Fibroblast of skin of left biceps (primary cell): ENCODE results near the gene WRNIP1.

ENCODE experiments used
- DNase-seq, 2 experiments: peaks; one replicate each; pipeline ENCODE4 v3.0.0-alpha.2; 2013; ENCODE audit warnings: low read depth in 2 of 2

The WRNIP1 gene

GRCh38 chr6:2806644-2807043 lies 41.5 kb downstream of the WRNIP1 start:
- no peak for DNase-seq

DNA sequence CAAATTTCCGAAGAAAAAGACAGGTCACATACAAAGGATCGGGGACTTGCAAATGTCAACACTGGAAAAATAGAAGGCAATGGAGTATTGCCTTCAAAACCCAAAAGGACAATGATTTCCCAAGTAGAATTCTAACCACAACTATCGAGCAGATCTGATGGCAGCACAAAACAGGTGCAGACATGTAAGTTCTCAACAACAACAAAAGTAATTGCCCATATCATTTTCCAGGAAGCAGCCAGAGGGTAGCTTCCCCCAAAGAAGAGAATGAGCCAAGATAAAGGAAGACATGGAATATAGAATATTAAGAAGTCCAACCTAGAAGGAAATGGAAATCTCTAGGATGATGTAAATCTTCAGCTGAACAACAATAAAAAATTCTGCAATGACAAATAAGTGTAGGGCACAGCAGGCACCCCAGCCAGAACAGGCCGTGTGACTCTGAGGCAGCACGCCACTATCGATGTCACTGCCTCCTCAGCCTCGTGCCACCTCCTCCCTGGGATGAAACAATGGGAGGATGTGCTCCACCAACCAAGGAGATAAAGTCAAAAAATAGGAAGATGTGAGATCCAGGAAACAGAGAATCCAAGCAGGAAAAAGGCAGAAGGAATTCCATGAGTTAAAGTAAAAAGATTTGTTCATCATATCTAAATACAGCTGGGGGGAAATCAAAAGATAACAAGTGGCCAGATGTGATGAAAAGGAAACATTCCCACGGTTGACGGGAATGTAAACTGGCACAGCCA lies 42.3 kb downstream of the WRNIP1 start:
- DNase-seq, result no peak

- no peak for DNase-seq
Measured at GRCh38 chr6:2809015-2809414, 43.8 kb downstream of the WRNIP1 start.

- no peak for DNase-seq
Measured at GRCh38 chr6:2810092-2810671, 45.0 kb downstream of the WRNIP1 start.

GRCh38 chr6:2812695-2813094 lies 47.5 kb downstream of the WRNIP1 start:
- DNase-seq, result no peak

DNA sequence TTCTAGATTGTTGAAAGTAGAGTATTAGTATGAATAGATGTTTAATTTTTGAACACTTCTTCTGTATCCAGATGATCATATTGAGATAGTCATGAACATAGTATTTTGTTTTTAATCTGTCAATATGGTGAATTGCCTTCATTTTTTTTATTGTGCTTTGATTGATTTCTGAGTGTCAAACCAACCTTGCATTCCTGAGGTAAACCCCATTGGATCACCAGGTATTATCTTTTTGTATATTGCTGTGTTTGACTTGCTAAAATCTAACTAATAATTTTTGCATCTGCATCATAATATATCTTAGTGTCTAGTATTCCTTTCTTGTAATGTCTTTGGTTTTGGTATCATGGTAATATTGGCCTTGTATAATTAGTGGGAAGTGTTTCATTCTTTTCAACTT lies 51.0 kb downstream of the WRNIP1 start:
- no peak for DNase-seq

DNA sequence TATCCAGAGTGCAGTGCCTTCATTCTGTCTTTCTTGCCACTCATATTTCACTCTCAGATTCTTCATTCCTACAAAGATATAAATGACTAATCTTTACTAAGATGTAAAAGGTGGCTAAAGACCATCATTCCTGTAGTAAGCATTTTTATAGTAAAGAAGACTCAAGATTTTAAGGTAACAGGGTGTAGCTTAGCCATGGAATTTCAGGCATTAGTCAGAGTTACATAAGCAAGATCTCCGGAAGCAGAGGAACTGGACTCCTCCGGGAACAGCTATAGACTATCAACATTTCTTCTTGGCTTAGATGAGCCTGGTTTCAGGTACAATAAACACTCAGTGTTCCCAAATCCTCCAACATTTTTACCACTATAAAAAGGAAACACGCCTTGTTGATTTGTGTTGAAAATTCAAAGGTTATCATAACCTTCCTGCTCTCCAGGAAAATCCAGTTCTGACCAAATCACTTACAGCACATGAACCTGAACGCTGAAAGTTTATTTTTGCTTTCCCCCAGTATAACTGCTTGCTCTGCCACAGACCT lies 52.8 kb downstream of the WRNIP1 start:
- no peak for DNase-seq

DNA sequence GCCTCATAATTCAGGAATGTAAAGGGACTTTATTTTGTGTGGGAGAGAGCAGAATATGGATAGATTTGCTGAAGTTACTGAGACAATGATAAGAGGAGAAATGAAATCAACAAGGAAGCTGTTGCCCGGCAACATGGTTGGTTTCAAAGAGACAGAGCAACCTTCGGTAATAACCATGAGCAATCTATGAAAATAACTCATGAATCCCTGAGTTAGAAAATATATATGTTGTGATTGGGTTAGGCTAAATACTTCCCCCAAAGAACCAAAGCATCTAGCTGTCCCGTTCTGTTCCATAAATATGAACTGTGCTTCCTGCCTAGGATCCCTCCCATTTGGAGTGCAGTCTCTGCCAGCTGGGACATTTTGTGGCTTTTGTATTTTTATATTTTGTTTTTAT lies 53.4 kb downstream of the WRNIP1 start:
- no peak for DNase-seq

- no peak for DNase-seq
Measured at GRCh38 chr6:2819115-2819514, 53.9 kb downstream of the WRNIP1 start.

GRCh38 chr6:2819978-2820377 lies 54.8 kb downstream of the WRNIP1 start:
- DNase-seq, result no peak

GRCh38 chr6:2820415-2820814 lies 55.2 kb downstream of the WRNIP1 start:
- no peak for DNase-seq

DNA sequence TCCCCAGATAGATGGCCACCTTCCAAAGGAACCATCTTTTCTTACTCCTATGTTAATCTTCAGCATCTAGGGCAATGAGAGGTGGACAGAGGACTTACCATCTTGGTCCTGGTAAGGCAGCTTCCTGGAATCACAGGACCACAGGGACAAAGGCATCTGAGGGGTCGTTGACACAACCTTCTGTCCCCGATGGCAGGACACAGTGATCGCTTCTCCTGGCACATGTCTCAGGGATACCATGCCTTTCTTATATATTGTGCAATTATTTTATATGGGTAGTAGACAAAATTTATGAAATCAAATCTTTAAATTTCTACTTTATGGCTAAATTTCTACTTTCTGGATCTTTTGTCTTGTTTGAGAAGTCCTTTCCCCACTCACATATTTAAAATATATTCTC lies 56.4 kb downstream of the WRNIP1 start:
- no peak for DNase-seq

GRCh38 chr6:2823104-2823850 lies 58.1 kb downstream of the WRNIP1 start:
- no peak for DNase-seq

GRCh38 chr6:2826131-2826530 lies 60.9 kb downstream of the WRNIP1 start:
- no peak for DNase-seq

DNA sequence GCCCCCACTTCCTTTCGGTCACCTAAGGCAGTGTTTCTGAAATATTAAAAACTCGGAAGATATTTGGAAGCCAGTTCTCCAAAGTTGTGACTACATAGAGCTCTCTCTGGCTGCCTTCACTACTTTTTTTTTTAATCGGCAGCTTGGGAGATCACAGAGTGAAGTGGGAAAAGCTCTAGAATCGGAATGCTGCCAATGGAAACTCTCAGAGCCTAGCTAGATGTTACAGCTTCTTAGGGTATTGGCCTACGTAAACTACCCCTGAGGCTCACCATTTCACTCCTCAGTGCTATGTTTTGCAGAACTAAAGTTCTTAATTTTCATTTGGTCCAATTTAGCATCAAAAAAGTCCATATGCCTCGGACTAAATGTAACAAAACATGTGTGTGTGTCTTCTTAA lies 61.9 kb downstream of the WRNIP1 start:
- DNase-seq, result no peak

- DNase-seq, result no peak
Measured at GRCh38 chr6:2828629-2829028, 63.4 kb downstream of the WRNIP1 start.

DNA sequence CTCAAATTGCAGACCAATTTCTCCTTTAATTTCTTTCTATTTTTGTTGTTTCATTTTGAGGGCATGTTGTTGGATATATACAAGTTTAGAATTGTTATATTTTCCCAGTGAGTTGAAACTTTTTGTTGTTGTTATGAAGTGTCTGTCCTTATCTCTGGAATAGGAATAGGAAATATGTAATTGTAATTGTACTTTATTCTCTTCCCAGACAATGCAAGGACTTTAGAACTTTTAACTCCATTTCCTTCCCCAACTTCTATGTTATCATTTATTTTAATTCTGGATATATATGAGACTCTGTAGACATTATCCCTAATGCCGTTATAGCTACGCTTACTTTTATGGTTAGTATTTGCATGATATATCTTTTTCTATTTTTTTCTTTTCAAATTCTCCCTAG lies 64.1 kb downstream of the WRNIP1 start:
- DNase-seq, result no peak

GRCh38 chr6:2830183-2830582 lies 65.0 kb downstream of the WRNIP1 start:
- no peak for DNase-seq

- no peak for DNase-seq
Measured at GRCh38 chr6:2831392-2831791, 66.2 kb downstream of the WRNIP1 start.

- no peak for DNase-seq
Measured at GRCh38 chr6:2834262-2834661, 69.1 kb downstream of the WRNIP1 start.
